OCI-LY1 (cell line): ENCODE measurements around the gene SF3B1.

ENCODE experiments used
- H2AFZ ChIP-seq: fragments of 200-600 bp; sonication (generic), shearing (Covaris generic); 2 replicates; pipeline ENCODE4 v1.6.0; 2014; ENCODE audit warnings: antibody characterized with exemption, mild to moderate bottlenecking, low read length
- H3F3A ChIP-seq: fragments of 200-600 bp; sonication (generic), shearing (Covaris generic); 2 replicates; pipeline ENCODE4 v1.6.0; 2014; ENCODE audit warnings: mild to moderate bottlenecking, antibody characterized with exemption, low read length, moderate library complexity; ENCODE audit not compliant: insufficient read depth
- H3K27ac ChIP-seq: fragments of 200-600 bp; sonication (generic); 2 replicates; pipeline ENCODE4 v1.5.1; 2014; ENCODE audit warnings: low read length, mixed run types, mild to moderate bottlenecking, low read depth; ENCODE audit not compliant: poor library complexity, severe bottlenecking
- H3K27me3 ChIP-seq: fragments of 200-600 bp; sonication (generic); 2 replicates; pipeline ENCODE4 v1.6.0; 2014; ENCODE audit warnings: antibody characterized with exemption, mild to moderate bottlenecking, low read length, moderate library complexity; ENCODE audit not compliant: insufficient read depth
- H3K36me3 ChIP-seq: fragments of 200-600 bp; sonication (generic); 2 replicates; pipeline ENCODE4 v1.6.1; 2014; ENCODE audit warnings: mild to moderate bottlenecking, antibody characterized with exemption, low read length, moderate library complexity, mixed read lengths; ENCODE audit not compliant: insufficient read depth
- H3K4me1 ChIP-seq: fragments of 200-600 bp; sonication (generic); 2 replicates; pipeline ENCODE4 v1.5.1; 2014; ENCODE audit warnings: mild to moderate bottlenecking, low read length, moderate library complexity; ENCODE audit not compliant: insufficient read depth, severe bottlenecking
- H3K4me2 ChIP-seq: fragments of 200-600 bp; sonication (generic), shearing (Covaris generic); 2 replicates; pipeline ENCODE4 v1.6.1; 2014; ENCODE audit warnings: low read length
- H3K4me3 ChIP-seq: fragments of 200-600 bp; sonication (generic); 2 replicates; pipeline ENCODE4 v1.5.1; 2014; ENCODE audit warnings: low read length, low read depth, mild to moderate bottlenecking, mixed read lengths; ENCODE audit not compliant: poor library complexity, severe bottlenecking
- H3K79me2 ChIP-seq: fragments of 200-600 bp; shearing (Covaris generic); 2 replicates; pipeline ENCODE4 v1.6.1; 2016; ENCODE audit warnings: mixed run types, low read length, mixed read lengths; ENCODE audit not compliant: insufficient read depth
- H3K9ac ChIP-seq: fragments of 200-600 bp; sonication (generic), shearing (Covaris generic); 2 replicates; pipeline ENCODE4 v1.6.1; 2014; ENCODE audit warnings: mild to moderate bottlenecking, low read length, mixed read lengths
- H3K9me2 ChIP-seq: fragments of 200-600 bp; sonication (generic), shearing (Covaris generic); 2 replicates; pipeline ENCODE4 v1.6.1; 2014; ENCODE audit warnings: low read depth, mild to moderate bottlenecking, low read length, mixed read lengths
- H3K9me3 ChIP-seq: fragments of 200-600 bp; shearing (Covaris generic); 2 replicates; pipeline ENCODE4 v1.6.1; 2014; ENCODE audit warnings: low read length, mixed read lengths
- H4K20me1 ChIP-seq: fragments of 200-600 bp; sonication (generic), shearing (Covaris generic); 2 replicates; pipeline ENCODE4 v1.6.0; 2016; ENCODE audit warnings: mild to moderate bottlenecking, low read length; ENCODE audit not compliant: insufficient read depth
- CTCF ChIP-seq: fragments of 200-600 bp; sonication (generic), shearing (Covaris generic); IDR thresholded peaks from 2 replicates; pipeline ENCODE4 v1.5.1; 2017; ENCODE audit warnings: mild to moderate bottlenecking, antibody characterized with exemption, low read length, moderate library complexity, mixed read lengths
- EZH2 ChIP-seq: fragments of 200-600 bp; sonication (generic), shearing (Covaris generic); IDR thresholded peaks from 2 replicates; pipeline ENCODE4 v1.8.0; 2017; ENCODE audit warnings: borderline replicate concordance, mixed run types, mild to moderate bottlenecking, antibody characterized with exemption, low read length, moderate library complexity, mixed read lengths

The SF3B1 gene

GRCh38 chr2:197398913-197399312 lies 35.9 kb downstream of the SF3B1 start:
- H3K27me3 ChIP-seq = no peaks in the 10 kb centered on the region
- no peaks in the 10 kb centered on the region for H3K79me2 ChIP-seq
- H3K9ac ChIP-seq = no peak overlapping the region
- H4K20me1 ChIP-seq = no peaks in the 10 kb centered on the region
- no peak for TF ChIP-seq EZH2
- no peak for TF ChIP-seq CTCF
- no peaks in the 10 kb centered on the region for H3K9me2 ChIP-seq
- H3K27ac ChIP-seq = no peak overlapping the region
- H2AFZ ChIP-seq = no peak overlapping the region
- H3K4me1 ChIP-seq = no peaks in the 10 kb centered on the region
- H3K4me2 ChIP-seq = no peak overlapping the region
- no peaks in the 10 kb centered on the region; the same call in 1 of the 2 replicates for H3F3A ChIP-seq
- H3K36me3 ChIP-seq = peaks cover 99% of the 10 kb centered on the region
- no peaks in the 10 kb centered on the region for H3K9me3 ChIP-seq
- H3K4me3 ChIP-seq = no peak overlapping the region

GRCh38 chr2:197391220-197391717 lies 43.6 kb downstream of the SF3B1 start:
- no peaks in the 10 kb centered on the region for H3K4me1 ChIP-seq
- H3F3A ChIP-seq = no peaks in the 10 kb centered on the region; the same call in 1 of the 2 replicates
- no peak overlapping the region for H3K4me3 ChIP-seq
- H3K9ac ChIP-seq = no peak overlapping the region
- H3K9me3 ChIP-seq = no peaks in the 10 kb centered on the region
- no peak overlapping the region for H3K27ac ChIP-seq
- H2AFZ ChIP-seq = no peak overlapping the region
- H4K20me1 ChIP-seq = no peaks in the 10 kb centered on the region
- no peak for TF ChIP-seq CTCF
- TF ChIP-seq EZH2 = no peak
- no peaks in the 10 kb centered on the region for H3K9me2 ChIP-seq
- H3K4me2 ChIP-seq = no peak overlapping the region
- peaks cover 50% of the 10 kb centered on the region for H3K36me3 ChIP-seq
- no peaks in the 10 kb centered on the region for H3K79me2 ChIP-seq
- H3K27me3 ChIP-seq = no peaks in the 10 kb centered on the region

GRCh38 chr2:197388866-197389587 lies 45.8 kb downstream of the SF3B1 start:
- H3K27ac ChIP-seq = no peak overlapping the region
- H3K4me2 ChIP-seq = no peak overlapping the region
- H3K79me2 ChIP-seq = no peaks in the 10 kb centered on the region
- no peak overlapping the region for H2AFZ ChIP-seq
- peaks cover 28% of the 10 kb centered on the region for H3K36me3 ChIP-seq
- no peaks in the 10 kb centered on the region for H3K4me1 ChIP-seq
- H3K4me3 ChIP-seq = no peak overlapping the region
- no peaks in the 10 kb centered on the region for H3F3A ChIP-seq
- no peaks in the 10 kb centered on the region for H3K27me3 ChIP-seq
- no peaks in the 10 kb centered on the region for H3K9me3 ChIP-seq
- no peak overlapping the region for H3K9ac ChIP-seq
- no peak for TF ChIP-seq CTCF
- TF ChIP-seq EZH2 = no peak
- no peaks in the 10 kb centered on the region for H3K9me2 ChIP-seq
- no peaks in the 10 kb centered on the region for H4K20me1 ChIP-seq
